ENCODE results near the gene IFRD2. TPM values are rescaled to one million over a fixed set of nuclear protein-coding genes. Genes with fewer than 3 reads are reported as not detected.
A peak's percentile ranks its signal among the peaks of the same experiment; 100 is the strongest.

Gene IFRD2
- total and polyA plus RNA-seq, 2 of the 13 experiments (the other 11 are each of a cell fraction or from before 2014, with no cell fraction given): 32.8 to 96.1 TPM

DNA sequence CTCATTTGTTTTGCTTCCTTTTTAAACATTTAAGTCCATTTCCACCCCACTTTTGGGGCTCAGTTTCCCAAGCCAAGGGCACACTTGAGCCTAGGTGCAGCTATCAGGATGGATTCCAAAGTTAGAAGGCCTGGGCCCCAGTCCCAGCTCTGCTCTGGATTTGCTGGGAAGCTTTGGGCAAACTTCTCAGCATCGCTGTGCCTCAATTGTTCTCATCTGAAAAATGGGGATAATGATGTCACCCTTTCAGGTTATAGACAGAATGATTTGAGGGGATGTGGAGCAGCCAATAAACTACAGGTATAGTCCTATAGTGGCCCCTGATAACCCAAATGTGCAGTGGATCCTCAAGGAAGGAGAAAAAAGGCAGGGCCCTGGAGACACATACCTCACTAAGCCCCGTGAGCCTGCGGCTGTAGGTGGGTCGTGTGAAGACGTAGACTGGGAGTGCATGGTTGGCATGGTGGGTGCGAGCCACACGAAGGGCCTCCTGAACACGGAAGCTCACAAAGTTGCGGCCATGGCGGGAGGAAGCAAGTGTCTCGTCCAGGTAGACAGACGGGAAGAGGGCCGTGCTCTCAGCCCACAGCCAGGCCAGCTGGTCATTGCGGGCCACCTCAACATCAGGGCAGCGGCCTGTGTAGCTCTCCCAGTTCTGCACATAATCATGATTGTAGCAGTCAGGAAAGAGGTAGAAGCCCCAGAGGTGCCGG is 27.1 kb upstream of the IFRD2 start (continued):
- no peak for TF ChIP-seq KLF16 (CRISPR knock-in tag; IDR thresholded peaks at IDR 0.05)
- TF ChIP-seq SNAI1 (CRISPR knock-in tag; IDR thresholded peaks at IDR 0.05; ENCODE audit: borderline replicate concordance): no peak
- no peak for TF ChIP-seq KLF13 (CRISPR knock-in tag; IDR thresholded peaks at IDR 0.05)
- no peak for TF ChIP-seq SP2 (CRISPR knock-in tag; IDR thresholded peaks at IDR 0.05)
- no peak for TF ChIP-seq CENPX (CRISPR knock-in tag; IDR thresholded peaks at IDR 0.05)

DNA sequence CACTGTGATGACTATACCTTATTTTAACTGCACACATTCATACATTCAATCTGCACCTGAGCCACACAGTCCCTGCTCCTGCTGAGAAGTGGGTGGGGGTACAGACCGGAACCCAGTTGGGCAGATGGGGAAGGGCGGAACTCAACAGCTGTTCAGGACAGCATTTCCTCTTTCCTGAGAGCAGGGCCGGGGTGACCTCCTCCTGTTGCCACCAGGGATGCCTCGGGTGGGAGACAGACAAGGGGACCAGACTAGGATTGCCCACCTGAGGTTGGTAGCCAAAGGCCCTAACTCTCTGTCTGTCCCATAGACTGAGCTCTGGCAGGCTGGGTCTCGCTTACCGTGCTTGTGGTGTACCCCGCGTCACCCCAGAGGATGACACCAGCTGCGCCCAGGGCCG is 26.4 kb upstream of the IFRD2 start:
- in situ Hi-C loops (cut with HindIII; ENCODE audit: extremely low pct_ligation_motif_present, low pct_unique_long_range_greater_than_20kb) (no loop called here), intact Hi-C loops (cut with micrococcal nuclease; ENCODE audit: unreplicated experiment) (no loop called here)
- Histone ChIP-seq H2AFZ (ENCODE audit: low read length) (no peak overlapping the region), H3K9ac (ENCODE audit: insufficient read depth, low read depth, low read length) (peak overlapping the region; percentile 10; the same call in 1 of the 2 replicates), H3K36me3 (replicated peaks in 1 of 2; ENCODE audit: control insufficient read depth in 1 of 2, insufficient read depth in 2 of 2, low read length in 2 of 2) (peaks cover 16 to 32% of the 10 kb centered on the region in 2 experiments), H3K27ac (ENCODE audit: extremely low read length, insufficient read depth, low read length) (peak overlapping the region; percentile 2), H3K4me2 (ENCODE audit: low read depth, low read length) (peak overlapping the region; percentile 94), H3K9me3 (ENCODE audit: low read length) (no peaks in the 10 kb centered on the region), H3K4me1 (ENCODE audit: insufficient read depth, low read length) (peaks cover 63% of the 10 kb centered on the region), H3K27me3 (ENCODE audit: control insufficient read depth in 1 of 2, insufficient read depth in 2 of 2, low read length in 2 of 2) (no peaks in the 10 kb centered on the region; a peak in 1 of 5 replicates), H4K20me1 (ENCODE audit: insufficient read depth, low read length) (no peaks in the 10 kb centered on the region), H3K4me3 (replicated peaks in 1 of 3; ENCODE audit: insufficient read depth in 1 of 3, low read depth in 2 of 3, low read length in 3 of 3) (peak overlapping the region in 1 of 3 experiments; percentile 19; a peak in 1 of 6 replicates), H3K79me2 (ENCODE audit: insufficient read depth, low read length) (peaks cover 25% of the 10 kb centered on the region)
- TF ChIP-seq JUNB (CRISPR knock-in tag; IDR thresholded peaks at IDR 0.05; ENCODE audit: borderline replicate concordance) (no peak), MAFF (IDR thresholded peaks at IDR 0.05; ENCODE audit: low read depth, low read length) (no peak), ZC3H13 (CRISPR knock-in tag; IDR thresholded peaks at IDR 0.05) (no peak)
- TF ChIP-seq, protein P1, sequence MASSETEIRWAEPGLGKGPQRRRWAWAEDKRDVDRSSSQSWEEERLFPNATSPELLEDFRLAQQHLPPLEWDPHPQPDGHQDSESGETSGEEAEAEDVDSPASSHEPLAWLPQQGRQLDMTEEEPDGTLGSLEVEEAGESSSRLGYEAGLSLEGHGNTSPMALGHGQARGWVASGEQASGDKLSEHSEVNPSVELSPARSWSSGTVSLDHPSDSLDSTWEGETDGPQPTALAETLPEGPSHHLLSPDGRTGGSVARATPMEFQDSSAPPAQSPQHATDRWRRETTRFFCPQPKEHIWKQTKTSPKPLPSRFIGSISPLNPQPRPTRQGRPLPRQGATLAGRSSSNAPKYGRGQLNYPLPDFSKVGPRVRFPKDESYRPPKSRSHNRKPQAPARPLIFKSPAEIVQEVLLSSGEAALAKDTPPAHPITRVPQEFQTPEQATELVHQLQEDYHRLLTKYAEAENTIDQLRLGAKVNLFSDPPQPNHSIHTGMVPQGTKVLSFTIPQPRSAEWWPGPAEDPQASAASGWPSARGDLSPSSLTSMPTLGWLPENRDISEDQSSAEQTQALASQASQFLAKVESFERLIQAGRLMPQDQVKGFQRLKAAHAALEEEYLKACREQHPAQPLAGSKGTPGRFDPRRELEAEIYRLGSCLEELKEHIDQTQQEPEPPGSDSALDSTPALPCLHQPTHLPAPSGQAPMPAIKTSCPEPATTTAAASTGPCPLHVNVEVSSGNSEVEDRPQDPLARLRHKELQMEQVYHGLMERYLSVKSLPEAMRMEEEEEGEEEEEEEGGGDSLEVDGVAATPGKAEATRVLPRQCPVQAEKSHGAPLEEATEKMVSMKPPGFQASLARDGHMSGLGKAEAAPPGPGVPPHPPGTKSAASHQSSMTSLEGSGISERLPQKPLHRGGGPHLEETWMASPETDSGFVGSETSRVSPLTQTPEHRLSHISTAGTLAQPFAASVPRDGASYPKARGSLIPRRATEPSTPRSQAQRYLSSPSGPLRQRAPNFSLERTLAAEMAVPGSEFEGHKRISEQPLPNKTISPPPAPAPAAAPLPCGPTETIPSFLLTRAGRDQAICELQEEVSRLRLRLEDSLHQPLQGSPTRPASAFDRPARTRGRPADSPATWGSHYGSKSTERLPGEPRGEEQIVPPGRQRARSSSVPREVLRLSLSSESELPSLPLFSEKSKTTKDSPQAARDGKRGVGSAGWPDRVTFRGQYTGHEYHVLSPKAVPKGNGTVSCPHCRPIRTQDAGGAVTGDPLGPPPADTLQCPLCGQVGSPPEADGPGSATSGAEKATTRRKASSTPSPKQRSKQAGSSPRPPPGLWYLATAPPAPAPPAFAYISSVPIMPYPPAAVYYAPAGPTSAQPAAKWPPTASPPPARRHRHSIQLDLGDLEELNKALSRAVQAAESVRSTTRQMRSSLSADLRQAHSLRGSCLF (CRISPR knock-in tag; IDR thresholded peaks at IDR 0.05; ENCODE audit: borderline replicate concordance): no peak
- CTCF ChIA-PET (ENCODE audit: low intra/inter-chr PET ratio, low total read pairs): no interaction called here
- POLR2A ChIA-PET: interaction anchor here (1.1 to 13.0 kb wide), 4 partner anchors 18 to 32 kb away, joined by 3 to 222 read pairs (median 6); partner anchors contain the start of genes CYB561D2, HYAL1, HYAL3 and IFRD2
- no TSS peak for BruUV-seq (replicated peaks)
- WGBS (ENCODE audit: low lambda C conversion rate): 99% methylated on average over 10 of the region's 10 CpGs
- DNase-seq (ENCODE audit: low spot score) (no peak), ATAC-seq (no peak), FAIRE-seq (no peak)

All from HepG2 (cell line).